CD4-positive, alpha-beta memory T cell (primary cell): ENCODE results near the gene UFM1. TPM values are rescaled to one million over a fixed set of nuclear protein-coding genes. Genes with fewer than 3 reads are reported as not detected.

Experiments
- CTCF ChIA-PET: fragments of 350-600 bp; sonication (Branson Sonifier 250); formaldehyde crosslinking; loops from one replicate; lab custom pipeline; 2021; ENCODE audit warnings: inconsistent platforms; ENCODE audit not compliant: partially characterized antibody; lab: Charles Lee
- POLR2A ChIA-PET: fragments of 350-600 bp; sonication (Branson Sonifier 250); formaldehyde crosslinking; loops from one replicate; lab custom pipeline; 2021; ENCODE audit not compliant: partially characterized antibody; lab: Charles Lee
- DNase-seq, 5 donors: peaks; one replicate each; pipeline versions ENCODE4 v3.0.0 to v3.0.0-alpha.2; 2020 to 2022; ENCODE audit warnings: mixed read lengths in 1 of 5
- H3K27ac ChIP-seq: one replicate; pipeline ENCODE4 v1.7.0; 2013; ENCODE audit warnings: low read depth, low read length
- H3K27me3 ChIP-seq: 2 replicates; pipeline ENCODE4 v1.7.0; 2013; ENCODE audit warnings: mild to moderate bottlenecking, low read length, moderate library complexity; ENCODE audit not compliant: insufficient read depth
- H3K36me3 ChIP-seq: 2 replicates; pipeline ENCODE4 v1.7.0; 2013; ENCODE audit warnings: mild to moderate bottlenecking, low read length, moderate library complexity; ENCODE audit not compliant: insufficient read depth
- H3K4me1 ChIP-seq: 2 replicates; pipeline ENCODE4 v1.7.0; 2013; ENCODE audit warnings: mild to moderate bottlenecking, low read length, moderate library complexity; ENCODE audit not compliant: insufficient read depth
- H3K4me3 ChIP-seq, 2 donors: one replicate each; pipeline ENCODE4 v1.7.0; 2013; ENCODE audit warnings: low read length in 2 of 2, mild to moderate bottlenecking in 1 of 2
- H3K9me3 ChIP-seq, 2 donors: one replicate each; pipeline ENCODE4 v1.7.0; 2013; ENCODE audit warnings: low read length in 2 of 2, control low read depth in 1 of 2; ENCODE audit not compliant: control insufficient read depth in 1 of 2
- H3K27ac Mint-ChIP-seq, 7 donors: one replicate each; pipeline ENCODE4 v1.8.0; 2020 to 2021; ENCODE audit warnings: mixed read lengths in 7 of 7, mild to moderate bottlenecking in 6 of 7, inconsistent platforms in 3 of 7, moderate library complexity in 3 of 7
- H3K27me3 Mint-ChIP-seq, 2 donors: one replicate each; pipeline ENCODE4 v1.8.0; 2020 to 2021; ENCODE audit warnings: mixed read lengths in 2 of 2
- H3K36me3 Mint-ChIP-seq, 2 donors: one replicate each; pipeline ENCODE4 v1.8.0; 2020 to 2021; ENCODE audit warnings: mixed read lengths in 2 of 2, inconsistent platforms in 1 of 2, mild to moderate bottlenecking in 1 of 2
- H3K4me1 Mint-ChIP-seq, 4 donors: one replicate each; pipeline ENCODE4 v1.8.0; 2020 to 2021; ENCODE audit warnings: mixed read lengths in 4 of 4, mild to moderate bottlenecking in 1 of 4
- H3K4me3 Mint-ChIP-seq, 8 donors: one replicate each; pipeline ENCODE4 v1.8.0; 2020 to 2021; ENCODE audit warnings: mixed read lengths in 8 of 8, mild to moderate bottlenecking in 7 of 8, moderate library complexity in 6 of 8, inconsistent platforms in 3 of 8
- H3K9me3 Mint-ChIP-seq, 8 donors: one replicate each; pipeline ENCODE4 v1.8.0; 2020 to 2021; ENCODE audit warnings: mixed read lengths in 8 of 8, mild to moderate bottlenecking in 5 of 8, inconsistent platforms in 3 of 8, moderate library complexity in 1 of 8
- intact Hi-C: fragments of 100-400 bp; cut with micrococcal nuclease; formaldehyde crosslinking; loops from one replicate; pipeline ENCODE4 v1.15.1; 2023
- polyA plus RNA-seq, 2 donors: library from polyadenylated mRNA; unstranded; fragments of 300-500 nt; fragmentation: Illumina TruSeq; gene quantifications; one replicate each; pipeline ENCODE4 v1.2.3, GENCODE V29; 2021
- total RNA-seq, 2 experiments: library from RNA; stranded (reverse); gene quantifications; one replicate each; pipeline ENCODE4 v1.2.3, GENCODE V29; 2021

Gene UFM1
- total and polyA plus RNA-seq, 4 experiments from 2014 or later: 68.9 to 82.1 (median 75.4) TPM

DNA sequence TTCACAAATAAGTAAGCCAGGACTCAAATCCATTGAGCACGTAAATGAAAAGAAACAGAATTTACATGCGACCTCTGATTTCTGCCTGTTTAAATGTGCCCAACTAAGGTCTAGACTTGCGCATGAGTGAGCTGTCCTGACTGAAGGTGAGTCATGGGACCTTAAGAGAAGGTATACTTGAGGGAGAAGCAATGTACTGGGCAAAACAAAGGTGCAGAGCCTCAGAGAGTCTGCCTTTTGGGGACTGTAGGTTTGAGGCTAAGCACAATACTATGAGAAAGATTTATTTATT lies 45.8 kb downstream of the UFM1 start:
- ChIA-PET CTCF (no interaction called here), POLR2A (no interaction called here)
- H3K27ac Mint-ChIP-seq: no peak overlapping the region
- no peaks in the 10 kb centered on the region for H3K4me1 ChIP-seq
- peaks cover 4 to 6% of the 10 kb centered on the region in 2 donors for H3K27me3 Mint-ChIP-seq
- H3K4me3 ChIP-seq: no peak overlapping the region
- DNase-seq: no peak
- H3K4me1 Mint-ChIP-seq: no peaks in the 10 kb centered on the region
- H3K9me3 Mint-ChIP-seq: peaks cover 0 to 12% (median 8%) of the 10 kb centered on the region in 8 donors
- H3K36me3 ChIP-seq: no peaks in the 10 kb centered on the region
- intact Hi-C loops: no loop called here
- no peak overlapping the region for H3K4me3 Mint-ChIP-seq
- H3K27ac ChIP-seq: no peak overlapping the region
- H3K27me3 ChIP-seq: no peaks in the 10 kb centered on the region
- H3K9me3 ChIP-seq: no peaks in the 10 kb centered on the region
- H3K36me3 Mint-ChIP-seq: no peaks in the 10 kb centered on the region

DNA sequence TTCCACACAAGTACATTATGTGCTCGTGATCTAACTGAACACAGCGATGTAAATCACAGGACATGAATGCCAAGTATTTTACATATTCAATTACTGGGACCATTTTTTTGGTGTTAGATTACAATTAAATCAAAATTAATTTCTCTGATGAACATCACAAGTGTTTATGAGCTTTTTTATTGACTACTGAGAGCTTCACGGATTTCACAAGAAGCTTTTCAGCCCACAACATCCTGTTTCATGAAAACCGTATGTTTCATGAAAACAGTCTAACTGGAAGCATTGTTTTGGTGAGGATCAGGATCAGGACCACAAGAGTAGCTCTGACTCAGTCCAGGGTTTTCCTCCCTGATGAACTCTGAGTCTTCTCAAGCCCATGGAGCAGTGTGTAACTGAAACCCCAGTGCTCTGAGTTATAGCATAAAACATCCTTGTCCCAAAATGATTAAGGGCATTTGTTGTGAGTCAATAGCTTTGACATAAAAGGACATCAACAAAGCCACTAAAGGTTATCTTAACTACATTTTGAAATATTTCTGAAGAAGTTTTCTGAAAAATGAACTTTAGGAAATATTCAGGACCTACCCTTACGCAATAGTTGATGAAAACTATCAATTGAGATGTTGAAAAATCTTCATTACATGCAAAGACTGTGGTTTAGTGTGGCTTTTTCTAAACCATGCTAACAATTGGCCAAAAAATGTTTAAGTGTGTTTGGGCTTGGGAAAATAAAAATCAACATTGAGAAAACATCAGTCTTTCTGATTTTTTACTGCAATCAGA lies 49.3 kb downstream of the UFM1 start:
- peaks cover 3 to 9% of the 10 kb centered on the region in 2 donors for H3K27me3 Mint-ChIP-seq
- no peaks in the 10 kb centered on the region for H3K4me1 Mint-ChIP-seq
- H3K9me3 Mint-ChIP-seq: no peaks in the 10 kb centered on the region
- Histone ChIP-seq H3K9me3 (no peaks in the 10 kb centered on the region), H3K4me1 (no peaks in the 10 kb centered on the region), H3K27me3 (no peaks in the 10 kb centered on the region), H3K36me3 (no peaks in the 10 kb centered on the region), H3K27ac (no peak overlapping the region), H3K4me3 (no peak overlapping the region)
- POLR2A ChIA-PET: no interaction called here
- no peak for DNase-seq
- intact Hi-C loops: no loop called here
- H3K4me3 Mint-ChIP-seq: peak overlapping the region in 1 of 8 donors; percentile 32
- CTCF ChIA-PET: no interaction called here
- H3K36me3 Mint-ChIP-seq: no peaks in the 10 kb centered on the region
- H3K27ac Mint-ChIP-seq: no peak overlapping the region

DNA sequence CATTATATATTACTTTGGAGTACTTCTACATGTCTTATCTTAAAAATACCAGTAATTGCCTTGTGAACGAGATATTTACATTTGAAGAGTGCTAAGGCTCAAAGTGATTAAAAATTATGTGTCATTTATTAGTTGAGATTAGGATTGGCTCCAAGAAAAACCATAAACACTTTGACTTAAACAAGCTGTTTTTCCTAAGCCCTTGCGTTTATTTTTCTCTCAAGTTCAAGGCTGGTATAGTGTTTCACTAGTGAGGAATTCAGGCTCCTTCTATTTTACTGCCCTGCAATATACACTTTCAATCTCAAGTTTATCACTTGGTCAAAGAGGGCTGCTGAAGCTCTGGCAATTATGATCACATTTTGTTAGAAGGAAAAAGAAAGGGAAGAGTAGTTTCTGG lies 49.9 kb downstream of the UFM1 start:
- ChIA-PET CTCF (no interaction called here), POLR2A (no interaction called here)
- Mint-ChIP-seq H3K27ac (no peak overlapping the region), H3K4me3 (no peak overlapping the region), H3K9me3 (no peaks in the 10 kb centered on the region), H3K36me3 (no peaks in the 10 kb centered on the region), H3K27me3 (peaks cover 3 to 9% of the 10 kb centered on the region in 2 donors), H3K4me1 (no peaks in the 10 kb centered on the region)
- Histone ChIP-seq H3K27ac (no peak overlapping the region), H3K27me3 (no peaks in the 10 kb centered on the region), H3K4me3 (no peak overlapping the region), H3K4me1 (no peaks in the 10 kb centered on the region), H3K36me3 (no peaks in the 10 kb centered on the region), H3K9me3 (no peaks in the 10 kb centered on the region)
- intact Hi-C loops: no loop called here
- DNase-seq: no peak

- Histone ChIP-seq H3K27me3 (no peaks in the 10 kb centered on the region), H3K36me3 (no peaks in the 10 kb centered on the region), H3K4me3 (no peak overlapping the region), H3K9me3 (no peaks in the 10 kb centered on the region), H3K4me1 (no peaks in the 10 kb centered on the region), H3K27ac (no peak overlapping the region)
- no peak for DNase-seq
- no peak overlapping the region for H3K4me3 Mint-ChIP-seq
- intact Hi-C loops: no loop called here
- H3K27me3 Mint-ChIP-seq: peaks cover 0 to 9% of the 10 kb centered on the region in 2 donors
- no peaks in the 10 kb centered on the region for H3K36me3 Mint-ChIP-seq
- no peak overlapping the region for H3K27ac Mint-ChIP-seq
- H3K9me3 Mint-ChIP-seq: no peaks in the 10 kb centered on the region
- CTCF ChIA-PET: no interaction called here
- POLR2A ChIA-PET: no interaction called here
- no peaks in the 10 kb centered on the region for H3K4me1 Mint-ChIP-seq
Observed at GRCh38 chr13:38401276-38401675, 51.6 kb downstream of the UFM1 start.

DNA sequence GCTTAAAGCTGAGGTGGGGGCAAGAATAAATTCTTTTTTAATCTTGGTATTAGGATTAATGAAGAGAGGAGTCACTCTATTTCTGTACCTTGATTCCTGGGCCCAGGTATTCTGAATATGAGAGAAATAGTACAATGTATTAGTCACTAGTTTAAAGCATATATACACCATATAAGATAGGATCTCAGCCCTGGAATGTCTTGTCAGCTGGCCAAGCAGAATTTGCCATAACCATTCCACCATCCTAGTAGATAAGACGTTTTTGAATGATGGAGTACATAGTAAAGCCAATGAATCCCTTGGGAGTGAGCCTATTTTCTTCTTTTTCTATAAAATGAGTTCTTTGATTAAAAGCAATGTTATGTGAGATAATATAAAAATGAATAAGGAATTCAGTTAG lies 55.6 kb downstream of the UFM1 start:
- POLR2A ChIA-PET: no interaction called here
- no peak overlapping the region for H3K27ac Mint-ChIP-seq
- H3K9me3 ChIP-seq: no peaks in the 10 kb centered on the region
- CTCF ChIA-PET: interaction anchor here (0.5 kb wide), 1 partner anchor 774 kb away, joined by 3 read pairs; no protein-coding TSS in a partner anchor
- H3K4me1 Mint-ChIP-seq: no peaks in the 10 kb centered on the region
- no peaks in the 10 kb centered on the region for H3K4me1 ChIP-seq
- H3K36me3 Mint-ChIP-seq: no peaks in the 10 kb centered on the region
- no peak overlapping the region for H3K27ac ChIP-seq
- H3K27me3 Mint-ChIP-seq: peaks cover 0 to 6% of the 10 kb centered on the region in 2 donors
- H3K27me3 ChIP-seq: no peaks in the 10 kb centered on the region
- intact Hi-C loops: no loop called here
- no peak overlapping the region for H3K4me3 Mint-ChIP-seq
- no peaks in the 10 kb centered on the region for H3K36me3 ChIP-seq
- no peak overlapping the region for H3K4me3 ChIP-seq
- DNase-seq: no peak
- H3K9me3 Mint-ChIP-seq: peaks cover 0 to under 1% (median 0%) of the 10 kb centered on the region in 8 donors

GRCh38 chr13:38409771-38410170 lies 60.1 kb downstream of the UFM1 start:
- ChIA-PET POLR2A (no interaction called here), CTCF (no interaction called here)
- Mint-ChIP-seq H3K9me3 (peaks cover 0 to 4% (median 0%) of the 10 kb centered on the region in 8 donors), H3K27me3 (peaks cover 1 to 2% of the 10 kb centered on the region in 2 donors), H3K27ac (no peak overlapping the region), H3K4me1 (no peaks in the 10 kb centered on the region), H3K4me3 (no peak overlapping the region), H3K36me3 (no peaks in the 10 kb centered on the region)
- H3K4me1 ChIP-seq: no peaks in the 10 kb centered on the region
- H3K4me3 ChIP-seq: no peak overlapping the region
- no peaks in the 10 kb centered on the region for H3K36me3 ChIP-seq
- no peaks in the 10 kb centered on the region for H3K9me3 ChIP-seq
- intact Hi-C loops: no loop called here
- no peak for DNase-seq
- H3K27me3 ChIP-seq: no peaks in the 10 kb centered on the region
- no peak overlapping the region for H3K27ac ChIP-seq

DNA sequence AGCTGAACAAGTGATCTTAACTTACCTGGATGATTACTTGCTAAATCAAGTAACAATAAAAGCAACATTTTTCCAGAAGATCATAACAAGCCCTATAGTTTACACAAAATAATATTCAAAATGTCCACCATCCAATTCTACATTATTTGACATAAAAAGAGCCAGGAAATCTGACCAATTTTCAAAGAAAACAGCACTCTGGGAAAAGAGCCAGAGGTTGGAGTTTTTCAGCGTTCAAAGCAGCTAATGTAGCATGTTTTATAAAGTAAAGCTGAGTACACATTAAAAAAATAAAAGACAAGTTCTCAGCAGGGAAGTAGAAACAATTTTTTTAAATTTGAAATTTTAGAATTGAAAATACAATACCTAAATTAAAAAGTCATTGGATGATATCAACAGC lies 62.6 kb downstream of the UFM1 start:
- CTCF ChIA-PET: no interaction called here
- DNase-seq: no peak
- Histone ChIP-seq H3K27ac (no peak overlapping the region), H3K4me3 (no peak overlapping the region), H3K4me1 (no peaks in the 10 kb centered on the region), H3K27me3 (no peaks in the 10 kb centered on the region), H3K36me3 (no peaks in the 10 kb centered on the region), H3K9me3 (no peaks in the 10 kb centered on the region)
- H3K36me3 Mint-ChIP-seq: no peaks in the 10 kb centered on the region
- POLR2A ChIA-PET: no interaction called here
- H3K4me1 Mint-ChIP-seq: peaks cover 4 to 6% (median 5%) of the 10 kb centered on the region in 4 donors
- intact Hi-C loops: no loop called here
- peaks cover 1 to 2% of the 10 kb centered on the region in 2 donors for H3K27me3 Mint-ChIP-seq
- no peak overlapping the region for H3K27ac Mint-ChIP-seq
- no peak overlapping the region for H3K4me3 Mint-ChIP-seq
- H3K9me3 Mint-ChIP-seq: peaks cover 0 to 4% (median 0%) of the 10 kb centered on the region in 8 donors
